Heart left ventricle (tissue), 16 donors: ENCODE data around the gene CBX5. TPM values are rescaled to one million over a fixed set of nuclear protein-coding genes. Genes with fewer than 3 reads are reported as not detected.

Source experiments
- ATAC-seq, 4 donors: fragments of 200-7000 bp; cut with Tn5 transposase; one replicate each; pipeline ENCODE4 v1.9.1; 2020 to 2022; ENCODE audit warnings: moderate library complexity in 4 of 4, mild to moderate bottlenecking in 3 of 4, moderate number of reproducible peaks in 1 of 4
- DNase-seq, 5 donors: peaks; one replicate each; pipeline ENCODE4 v3.0.0-alpha.2; 2020
- H3K27ac ChIP-seq, 12 donors: fragments of 200-600 bp; sonication (generic) in 4 of 12; one replicate each; pipeline versions ENCODE4 v1.5.0 to v1.8.0; 2016 to 2022; ENCODE audit warnings: mild to moderate bottlenecking in 2 of 12
- H3K27me3 ChIP-seq, 9 donors: fragments of 200-600 bp; sonication (generic) in 2 of 9; one replicate each; pipeline versions ENCODE4 v1.5.1 to v1.8.0; 2016 to 2022; ENCODE audit warnings: mild to moderate bottlenecking in 3 of 9
- H3K36me3 ChIP-seq, 9 donors: fragments of 200-600 bp; sonication (generic) in 2 of 9; one replicate each; pipeline versions ENCODE4 v1.5.0 to v1.8.0; 2018 to 2022; ENCODE audit warnings: mild to moderate bottlenecking in 2 of 9
- H3K4me1 ChIP-seq, 12 donors: fragments of 200-600 bp; sonication (generic) in 4 of 12; one replicate each; pipeline versions ENCODE4 v1.5.0 to v1.8.0; 2016 to 2022; ENCODE audit warnings: mild to moderate bottlenecking in 3 of 12
- H3K4me3 ChIP-seq, 12 donors: fragments of 200-600 bp; sonication (generic) in 4 of 12; one replicate each; pipeline versions ENCODE4 v1.5.0 to v1.8.0; 2017 to 2022; ENCODE audit warnings: mild to moderate bottlenecking in 9 of 12, moderate library complexity in 4 of 12
- H3K9me3 ChIP-seq, 12 donors: fragments of 200-600 bp; sonication (generic) in 4 of 12; one replicate each; pipeline versions ENCODE4 v1.5.0 to v1.8.0; 2016 to 2022; ENCODE audit warnings: mild to moderate bottlenecking in 1 of 12
- POLR2A ChIP-seq, 2 donors: fragments of 450-650 bp; IDR thresholded peaks; one replicate each; pipeline ENCODE4 v1.6.1; 2017; ENCODE audit warnings: antibody characterized with exemption in 2 of 2, mild to moderate bottlenecking in 2 of 2, moderate library complexity in 2 of 2
- WGBS, 4 donors: extraction: QIAGEN DNeasy Blood & Tissue Kit in 2 of 4; methylation state at CpG; one replicate each; pipeline versions ENCODE4 v1.1.5 to v1.1.7; 2013 to 2018; 5-methylcytosine and 5-hydroxymethylcytosine counted together
- intact Hi-C, 10 donors: fragments of 100-400 bp; cut with DNase I; formaldehyde crosslinking; loops; one replicate each; pipeline versions ENCODE4 v1.11.1 to v1.14.2; 2022
- polyA plus RNA-seq, 2 donors: library from polyadenylated mRNA; stranded (reverse); fragments of 200-250 nt; gene quantifications; one replicate each; pipeline ENCODE4 v1.2.3, GENCODE V29; 2013
- total RNA-seq, 9 donors: library from RNA; depleted of rRNA in 2 of 9; stranded (reverse); fragments of >200 nt in 2 of 9; fragmentation: NEBNext Ultra II Directional in 3 of 9; extraction: Animal tissue kit (Norgen Biotek cat#: 25700) in 3 of 9; gene quantifications; one replicate each; pipeline versions ENCODE4 v1.1.0 to v1.2.4, GENCODE V29; 2016 to 2023
- TF ChIP-seq, protein P1 (sequence below), 12 donors: fragments of 200-600 bp; sonication (generic) in 4 of 12; IDR thresholded peaks; one replicate each; pipeline versions ENCODE4 v1.5.0 to v1.8.0; 2018 to 2022; ENCODE audit warnings: antibody characterized with exemption in 12 of 12, mild to moderate bottlenecking in 5 of 12
- donor health status: ischemic (EF 13 %, LVEDD 7.1; RV severe dilation, severe dysfunction).
- donor health status: healthy with polysubstance abuse.
- donor health status: DM: no; HTN: yes; CAD: no.
- donor health status: DM: no; HTN: no; CAD: no.
- donor health status: ischemic (EF 25% LVEDD 6.9; RV normal size, moderate dysfunction).
- donor health status: ischemic (EF 25% LVEDD 5.7; RV mildly dilated, moderate dysfunction).
- donor health status: healthy.
- donor health status: DM: yes; HTN: yes; CAD: no.
- donor health status: ischemic (EF 35%, LVEDD 5.7; RV mildly dilated, moderate dysfunction).
- donor health status: nonischemic (EF 11% LVEDD 7.7; RV severe dilation, severe dysfunction).
- donor health status: DM: yes; HTN: yes; CAD: no.
- donor health status: PGD.
- donor health status: ischemic (EF 29% LVEDD 5.4; RV normal size, mild dysfunction).
- donor health status: nonischemic (EF 23%, LVEDD 6.1; RV moderate dilation, normal function).

Gene CBX5
- total and polyA plus RNA-seq, 11 donors: 18.4 to 59.5 (median 39.9) TPM

DNA sequence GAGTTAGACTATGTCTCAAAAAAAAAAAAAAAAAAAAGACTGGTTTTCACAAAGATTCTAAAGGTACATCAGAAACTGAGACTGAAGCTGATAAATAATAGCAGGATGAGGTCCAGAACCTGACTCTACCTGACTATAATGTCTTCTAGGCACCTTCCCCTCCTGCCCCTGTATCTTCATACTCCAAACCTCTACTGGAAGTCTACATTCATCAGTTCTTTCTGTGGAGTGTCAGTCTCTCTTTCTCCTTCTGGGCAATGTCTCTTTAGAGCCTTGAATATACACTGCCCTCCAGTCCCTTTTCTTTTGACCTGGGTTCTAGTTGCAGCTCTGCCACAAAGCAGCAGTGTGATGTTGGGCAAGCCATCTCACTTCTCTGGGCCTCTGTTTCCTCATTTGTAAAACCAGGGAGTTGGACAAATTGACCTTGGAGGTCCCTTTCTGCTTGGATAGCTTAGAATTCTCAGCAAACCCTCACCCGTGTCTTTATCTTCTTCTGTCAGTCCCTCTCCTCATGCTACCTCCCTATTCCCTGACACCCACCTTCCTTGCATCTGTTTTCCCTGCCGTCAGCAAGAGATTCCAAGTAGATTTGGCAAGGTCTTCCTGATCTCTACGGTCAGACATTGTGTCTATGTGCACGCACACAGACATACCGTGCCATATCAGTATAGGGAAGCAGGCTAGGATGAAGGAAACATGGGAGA, 16.6 kb upstream of the CBX5 start:
- Histone ChIP-seq H3K9me3 (no peaks in the 10 kb centered on the region), H3K36me3 (no peaks in the 10 kb centered on the region), H3K4me3 (no peak overlapping the region), H3K4me1 (peaks cover 0 to 52% (median 3%) of the 10 kb centered on the region in 12 donors), H3K27ac (no peak overlapping the region), H3K27me3 (peaks cover 0 to 31% (median 8%) of the 10 kb centered on the region in 9 donors)
- TF ChIP-seq, protein P1, sequence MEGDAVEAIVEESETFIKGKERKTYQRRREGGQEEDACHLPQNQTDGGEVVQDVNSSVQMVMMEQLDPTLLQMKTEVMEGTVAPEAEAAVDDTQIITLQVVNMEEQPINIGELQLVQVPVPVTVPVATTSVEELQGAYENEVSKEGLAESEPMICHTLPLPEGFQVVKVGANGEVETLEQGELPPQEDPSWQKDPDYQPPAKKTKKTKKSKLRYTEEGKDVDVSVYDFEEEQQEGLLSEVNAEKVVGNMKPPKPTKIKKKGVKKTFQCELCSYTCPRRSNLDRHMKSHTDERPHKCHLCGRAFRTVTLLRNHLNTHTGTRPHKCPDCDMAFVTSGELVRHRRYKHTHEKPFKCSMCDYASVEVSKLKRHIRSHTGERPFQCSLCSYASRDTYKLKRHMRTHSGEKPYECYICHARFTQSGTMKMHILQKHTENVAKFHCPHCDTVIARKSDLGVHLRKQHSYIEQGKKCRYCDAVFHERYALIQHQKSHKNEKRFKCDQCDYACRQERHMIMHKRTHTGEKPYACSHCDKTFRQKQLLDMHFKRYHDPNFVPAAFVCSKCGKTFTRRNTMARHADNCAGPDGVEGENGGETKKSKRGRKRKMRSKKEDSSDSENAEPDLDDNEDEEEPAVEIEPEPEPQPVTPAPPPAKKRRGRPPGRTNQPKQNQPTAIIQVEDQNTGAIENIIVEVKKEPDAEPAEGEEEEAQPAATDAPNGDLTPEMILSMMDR (IDR thresholded peaks at IDR 0.05): no peak
- TF ChIP-seq POLR2A (IDR thresholded peaks at IDR 0.05): no peak
- ATAC-seq (no peak), DNase-seq (no peak)
- intact Hi-C loops: loop anchor here in 1 of 10 donors (10.0 kb wide), 1 partner anchor 68 kb away; the partner anchor contains the start of gene GPR84
- 62 to 75% (median 70%) methylated on average over 5 of the region's 5 CpGs for WGBS, 4 donors

DNA sequence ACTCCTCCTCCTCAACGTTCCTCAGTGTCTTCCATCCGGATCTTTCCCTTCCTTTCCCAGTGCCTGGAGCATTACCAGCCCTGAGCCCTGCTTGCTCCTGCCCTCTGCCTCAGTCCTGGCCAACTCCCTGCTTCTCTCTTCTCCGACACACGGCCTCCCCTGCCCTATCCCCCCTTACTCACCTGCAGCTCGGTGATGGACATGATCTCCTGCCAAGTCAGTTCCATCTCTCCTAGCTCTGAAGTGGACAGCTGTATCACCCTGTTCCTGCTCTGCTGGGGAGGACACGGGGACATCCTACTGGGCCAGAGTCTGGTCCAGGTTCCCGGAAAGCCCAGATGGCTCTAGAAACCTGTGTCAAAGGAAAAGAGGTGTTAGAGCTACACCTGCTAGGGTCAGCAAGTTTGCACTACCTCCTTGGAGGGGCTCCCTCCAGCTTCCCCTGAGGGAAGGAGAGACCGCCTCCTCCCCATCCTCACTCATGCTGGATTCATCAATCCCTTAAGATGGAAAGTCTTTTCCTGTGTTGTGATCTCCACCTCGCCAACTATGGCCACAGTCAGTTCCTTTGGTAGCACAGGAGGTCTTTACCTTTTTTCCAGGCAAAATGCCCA, 15.1 kb upstream of the CBX5 start:
- intact Hi-C loops: loop anchor here in 5 of 10 donors (5.0 to 10.0 kb wide), 3 partner anchors 62 to 70 kb away; partner anchors contain the start of gene GPR84 (in 3 of the 5)
- ATAC-seq: no peak

DNA sequence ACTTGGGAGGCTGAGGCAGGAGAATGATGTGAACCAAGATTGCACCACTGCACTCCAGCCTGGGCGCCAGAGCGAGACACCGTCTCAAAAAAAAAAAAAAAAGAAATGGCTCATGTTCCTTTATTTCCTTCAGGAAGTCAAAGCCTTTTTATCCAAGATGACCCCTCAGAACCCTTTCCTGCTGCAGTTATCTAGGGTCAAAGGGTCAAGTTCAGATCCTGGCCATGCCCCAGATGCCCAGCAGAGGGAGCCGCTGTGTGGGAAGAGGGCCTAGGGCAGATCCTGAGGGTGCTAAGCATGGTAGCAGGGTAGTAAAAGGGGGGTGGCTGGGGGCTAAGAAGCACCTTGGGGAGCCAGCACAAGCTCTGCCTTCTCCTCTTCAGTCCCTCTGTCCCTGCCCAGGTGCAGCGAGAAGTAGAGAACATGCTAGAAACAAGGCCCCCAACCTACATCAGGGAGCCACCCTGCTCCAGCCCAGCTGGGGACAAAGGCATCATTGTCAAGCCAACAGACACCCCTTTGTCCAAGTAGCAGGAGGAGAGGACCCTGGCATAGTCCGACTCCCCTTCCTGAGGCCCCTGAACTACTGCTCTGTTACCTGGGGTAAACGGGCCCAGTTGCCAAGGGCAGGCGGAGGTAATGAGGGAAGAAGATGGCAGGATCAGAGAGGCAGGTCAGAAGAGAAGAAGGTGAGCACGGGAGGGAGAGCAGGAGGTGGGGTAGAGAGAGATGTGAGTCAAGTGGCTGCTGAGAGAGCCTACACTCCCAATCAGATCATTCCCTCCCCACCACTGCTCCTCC, 14.4 kb upstream of the CBX5 start:
- H3K4me1 ChIP-seq: peaks cover 0 to 40% (median 0%) of the 10 kb centered on the region in 12 donors
- ATAC-seq: peak in 3 of 4 donors; percentile 51 to 65 (median 61)
- peak; percentile 35 to 74 (median 43) for DNase-seq
- no peak overlapping the region for H3K27ac ChIP-seq
- 70 to 78% (median 74%) methylated on average over 9 of the region's 9 CpGs for WGBS, 4 donors
- H3K4me3 ChIP-seq: no peak overlapping the region
- peaks cover 0 to 10% (median 4%) of the 10 kb centered on the region in 9 donors for H3K27me3 ChIP-seq
- no peaks in the 10 kb centered on the region for H3K9me3 ChIP-seq
- no peak for TF ChIP-seq POLR2A (IDR thresholded peaks at IDR 0.05)
- TF ChIP-seq, protein P1 (IDR thresholded peaks at IDR 0.05): peak; percentile 45 to 68 (median 54)
- intact Hi-C loops: loop anchor here in 5 of 10 donors (5.0 to 10.0 kb wide), 3 partner anchors 63 to 70 kb away; partner anchors contain the start of gene GPR84 (in 3 of the 5)
- peaks cover 0 to 3% (median 0%) of the 10 kb centered on the region in 9 donors for H3K36me3 ChIP-seq

More for the DNA sequence above, 15.1 kb upstream of the CBX5 start:
- Histone ChIP-seq H3K27me3 (peaks cover 0 to 17% (median 6%) of the 10 kb centered on the region in 9 donors), H3K4me1 (peaks cover 0 to 40% (median 0%) of the 10 kb centered on the region in 12 donors), H3K4me3 (no peak overlapping the region), H3K36me3 (peaks cover 0 to 1% (median 0%) of the 10 kb centered on the region in 9 donors), H3K9me3 (no peaks in the 10 kb centered on the region), H3K27ac (no peak overlapping the region)
- WGBS, 4 donors: 77 to 80% (median 79%) methylated on average over 9 of the region's 9 CpGs
- TF ChIP-seq, protein P1 (IDR thresholded peaks at IDR 0.05): no peak
- TF ChIP-seq POLR2A (IDR thresholded peaks at IDR 0.05): no peak
- no peak for DNase-seq
